CD4-positive, CD25-positive, alpha-beta regulatory T cell (primary cell): ENCODE results near the gene CHCHD4. TPM values are rescaled to one million over a fixed set of nuclear protein-coding genes. Genes with fewer than 3 reads are reported as not detected.

ENCODE experiments used
- ATAC-seq, 2 donors: fragments of 150-1000 bp; cut with Tn5 transposase; one replicate each; pipeline ENCODE4 v1.10.0; 2021; ENCODE audit warnings: low read depth in 2 of 2, moderate number of reproducible peaks in 2 of 2, moderate library complexity in 1 of 2
- DNase-seq, 3 donors: peaks; one replicate each; pipeline versions ENCODE4 v3.0.0 to v3.0.0-alpha.2; 2012 to 2022; ENCODE audit warnings: mixed read lengths in 1 of 3
- H3K27ac ChIP-seq: one replicate; pipeline ENCODE4 v1.7.0; 2013; ENCODE audit warnings: mild to moderate bottlenecking, low read length; ENCODE audit not compliant: insufficient read depth, poor library complexity, severe bottlenecking
- H3K27me3 ChIP-seq: one replicate; pipeline ENCODE4 v1.7.0; 2013; ENCODE audit warnings: low read length; ENCODE audit not compliant: control insufficient read depth, insufficient read depth
- H3K36me3 ChIP-seq: one replicate; pipeline ENCODE4 v1.7.0; 2013; ENCODE audit warnings: mild to moderate bottlenecking, low read length, moderate library complexity; ENCODE audit not compliant: control insufficient read depth, insufficient read depth
- H3K4me1 ChIP-seq: 2 replicates; pipeline ENCODE4 v1.7.0; 2013; ENCODE audit warnings: mild to moderate bottlenecking, low read length; ENCODE audit not compliant: insufficient read depth, control insufficient read depth, poor library complexity, severe bottlenecking
- H3K4me3 ChIP-seq: one replicate; pipeline ENCODE4 v1.7.0; 2013; ENCODE audit warnings: low read depth, mild to moderate bottlenecking, low read length, moderate library complexity
- H3K9me3 ChIP-seq, 2 experiments: 1 replicate in 1 of 2; 2 replicates in 1 of 2; pipeline ENCODE4 v1.7.0; 2013; ENCODE audit warnings: low read length in 2 of 2, mild to moderate bottlenecking in 1 of 2, moderate library complexity in 1 of 2; ENCODE audit not compliant: control insufficient read depth in 2 of 2
- H3K27ac Mint-ChIP-seq, 3 donors: one replicate each; pipeline ENCODE4 v1.8.0; 2020 to 2022; ENCODE audit warnings: mild to moderate bottlenecking in 3 of 3, mixed read lengths in 3 of 3, moderate library complexity in 2 of 3
- H3K27me3 Mint-ChIP-seq: one replicate; pipeline ENCODE4 v1.8.0; 2022; ENCODE audit warnings: mild to moderate bottlenecking, mixed read lengths
- H3K36me3 Mint-ChIP-seq: one replicate; pipeline ENCODE4 v1.8.0; 2020; ENCODE audit warnings: mixed read lengths
- H3K4me1 Mint-ChIP-seq, 4 donors: one replicate each; pipeline ENCODE4 v1.8.0; 2020 to 2022; ENCODE audit warnings: mixed read lengths in 4 of 4, mild to moderate bottlenecking in 1 of 4
- H3K4me3 Mint-ChIP-seq, 4 donors: one replicate each; pipeline ENCODE4 v1.8.0; 2020 to 2022; ENCODE audit warnings: mild to moderate bottlenecking in 4 of 4, mixed read lengths in 4 of 4, moderate library complexity in 3 of 4
- H3K9me3 Mint-ChIP-seq, 7 donors: one replicate each; pipeline ENCODE4 v1.8.0; 2020 to 2022; ENCODE audit warnings: mixed read lengths in 7 of 7, mild to moderate bottlenecking in 3 of 7, moderate library complexity in 2 of 7
- polyA plus RNA-seq, 4 donors: library from polyadenylated mRNA; unstranded; fragments of 300-500 nt; fragmentation: Illumina TruSeq; gene quantifications; one replicate each; pipeline ENCODE4 v1.2.3, GENCODE V29; 2021
- total RNA-seq: library from RNA; stranded (reverse); gene quantifications from one replicate; pipeline ENCODE4 v1.2.3, GENCODE V29; 2022

The CHCHD4 gene
- total and polyA plus RNA-seq, 5 donors from 2014 or later, result 3.6 to 21.1 (median 12.2) TPM

- peaks cover 12 to 39% (median 25%) of the 10 kb centered on the region in 4 donors for H3K4me1 Mint-ChIP-seq
- Histone ChIP-seq H3K27me3 (no peaks in the 10 kb centered on the region), H3K4me3 (no peak overlapping the region), H3K36me3 (peaks cover 48% of the 10 kb centered on the region), H3K4me1 (peaks cover 35% of the 10 kb centered on the region), H3K9me3 (no peaks in the 10 kb centered on the region), H3K27ac (no peak overlapping the region)
- no peak overlapping the region for H3K4me3 Mint-ChIP-seq
- peak overlapping the region; percentile 26 to 83 (median 81) for H3K27ac Mint-ChIP-seq
- DNase-seq, result no peak
- no peaks in the 10 kb centered on the region for H3K9me3 Mint-ChIP-seq
- no peaks in the 10 kb centered on the region for H3K27me3 Mint-ChIP-seq
- no peak for ATAC-seq
- peaks cover 27% of the 10 kb centered on the region for H3K36me3 Mint-ChIP-seq
Measured at GRCh38 chr3:14138878-14139655, 14.4 kb upstream of the CHCHD4 start.

- no peaks in the 10 kb centered on the region for H3K9me3 ChIP-seq
- H3K4me1 Mint-ChIP-seq, result peaks cover 12 to 32% (median 23%) of the 10 kb centered on the region in 4 donors
- H3K27ac Mint-ChIP-seq, result peak overlapping the region in 2 of 3 donors; percentile 44 to 81
- no peaks in the 10 kb centered on the region for H3K27me3 ChIP-seq
- peaks cover 56% of the 10 kb centered on the region for H3K36me3 ChIP-seq
- ATAC-seq (no peak), DNase-seq (no peak)
- H3K4me1 ChIP-seq, result peaks cover 27% of the 10 kb centered on the region
- H3K27me3 Mint-ChIP-seq, result no peaks in the 10 kb centered on the region
- H3K4me3 ChIP-seq, result no peak overlapping the region
- no peak overlapping the region for H3K27ac ChIP-seq
- no peaks in the 10 kb centered on the region for H3K9me3 Mint-ChIP-seq
- H3K36me3 Mint-ChIP-seq, result peaks cover 28% of the 10 kb centered on the region
- peak overlapping the region in 1 of 4 donors; percentile 55 for H3K4me3 Mint-ChIP-seq
Measured at GRCh38 chr3:14138109-14138877, 13.6 kb upstream of the CHCHD4 start.

- no peak overlapping the region for H3K27ac Mint-ChIP-seq
- H3K36me3 Mint-ChIP-seq, result peaks cover 35% of the 10 kb centered on the region
- H3K27me3 ChIP-seq, result no peaks in the 10 kb centered on the region
- no peaks in the 10 kb centered on the region for H3K9me3 Mint-ChIP-seq
- H3K36me3 ChIP-seq, result peaks cover 64% of the 10 kb centered on the region
- peaks cover 18% of the 10 kb centered on the region for H3K4me1 ChIP-seq
- no peaks in the 10 kb centered on the region for H3K27me3 Mint-ChIP-seq
- peak overlapping the region; percentile 6 for H3K27ac ChIP-seq
- H3K4me3 ChIP-seq, result no peak overlapping the region
- H3K9me3 ChIP-seq, result no peaks in the 10 kb centered on the region
- no peak for ATAC-seq
- H3K4me3 Mint-ChIP-seq, result peak overlapping the region in 1 of 4 donors; percentile 55
- DNase-seq, result no peak
- peaks cover 4 to 23% (median 15%) of the 10 kb centered on the region in 4 donors for H3K4me1 Mint-ChIP-seq
Measured at GRCh38 chr3:14137445-14137844, 12.8 kb upstream of the CHCHD4 start.

- no peak for ATAC-seq
- Mint-ChIP-seq H3K36me3 (peaks cover 36% of the 10 kb centered on the region), H3K9me3 (no peaks in the 10 kb centered on the region), H3K27me3 (no peaks in the 10 kb centered on the region), H3K4me1 (peaks cover 0 to 19% (median 11%) of the 10 kb centered on the region in 4 donors), H3K4me3 (no peak overlapping the region), H3K27ac (peak overlapping the region in 1 of 3 donors; percentile 26)
- Histone ChIP-seq H3K4me1 (peaks cover 14% of the 10 kb centered on the region), H3K4me3 (no peak overlapping the region), H3K27me3 (no peaks in the 10 kb centered on the region), H3K36me3 (peaks cover 66% of the 10 kb centered on the region), H3K9me3 (no peaks in the 10 kb centered on the region), H3K27ac (no peak overlapping the region)
- DNase-seq, result no peak
Measured at GRCh38 chr3:14137004-14137403, 12.3 kb upstream of the CHCHD4 start.

GRCh38 chr3:14135581-14135980, 10.9 kb upstream of the CHCHD4 start:
- Mint-ChIP-seq H3K4me1 (peaks cover 0 to 4% (median under 1%) of the 10 kb centered on the region in 4 donors), H3K27me3 (no peaks in the 10 kb centered on the region), H3K9me3 (no peaks in the 10 kb centered on the region), H3K27ac (no peak overlapping the region), H3K36me3 (peaks cover 45% of the 10 kb centered on the region), H3K4me3 (no peak overlapping the region)
- Histone ChIP-seq H3K4me3 (no peak overlapping the region), H3K9me3 (no peaks in the 10 kb centered on the region), H3K27me3 (no peaks in the 10 kb centered on the region), H3K27ac (no peak overlapping the region), H3K4me1 (no peaks in the 10 kb centered on the region), H3K36me3 (peaks cover 77% of the 10 kb centered on the region)
- DNase-seq, result no peak
- ATAC-seq, result no peak

GRCh38 chr3:14134291-14134690, 9.6 kb upstream of the CHCHD4 start:
- Histone ChIP-seq H3K27me3 (no peaks in the 10 kb centered on the region), H3K27ac (no peak overlapping the region), H3K36me3 (peaks cover 82% of the 10 kb centered on the region), H3K4me1 (no peaks in the 10 kb centered on the region), H3K4me3 (no peak overlapping the region), H3K9me3 (no peaks in the 10 kb centered on the region)
- H3K9me3 Mint-ChIP-seq, result no peaks in the 10 kb centered on the region
- ATAC-seq, result no peak
- DNase-seq, result no peak
- H3K27me3 Mint-ChIP-seq, result no peaks in the 10 kb centered on the region
- H3K4me1 Mint-ChIP-seq, result peaks cover 0 to 3% (median 0%) of the 10 kb centered on the region in 4 donors
- H3K4me3 Mint-ChIP-seq, result peak overlapping the region in 1 of 4 donors; percentile 44
- H3K27ac Mint-ChIP-seq, result no peak overlapping the region
- peaks cover 50% of the 10 kb centered on the region for H3K36me3 Mint-ChIP-seq

- no peak overlapping the region for H3K27ac ChIP-seq
- no peaks in the 10 kb centered on the region for H3K27me3 Mint-ChIP-seq
- H3K4me3 Mint-ChIP-seq, result peak overlapping the region in 1 of 4 donors; percentile 44
- no peaks in the 10 kb centered on the region for H3K9me3 ChIP-seq
- H3K4me3 ChIP-seq, result no peak overlapping the region
- no peak overlapping the region for H3K27ac Mint-ChIP-seq
- no peaks in the 10 kb centered on the region for H3K27me3 ChIP-seq
- peaks cover 0 to 3% (median under 1%) of the 10 kb centered on the region in 4 donors for H3K4me1 Mint-ChIP-seq
- no peak for ATAC-seq
- no peaks in the 10 kb centered on the region for H3K9me3 Mint-ChIP-seq
- no peak for DNase-seq
- H3K36me3 Mint-ChIP-seq, result peaks cover 54% of the 10 kb centered on the region
- H3K4me1 ChIP-seq, result no peaks in the 10 kb centered on the region
- H3K36me3 ChIP-seq, result peaks cover 82% of the 10 kb centered on the region
Measured at GRCh38 chr3:14133876-14134275, 9.2 kb upstream of the CHCHD4 start.
